ENCODE measurements around the gene OR2M7.

OR2M7 gene

GRCh38 chr1:248303324-248303723, 21.0 kb downstream of the OR2M7 start, which contains the start of gene OR2T12:
OR2T12 (minus strand) TSS chr1:248303424; CDS start chr1:248295578, 7,846 bp downstream.
- Histone ChIP-seq H2AFZ (ENCODE audit: low read length) (no peak within 1 kb of the TSS), H3K4me2 (ENCODE audit: low read depth, low read length) (no peak within 1 kb of the TSS), H3K27ac (ENCODE audit: low read length) (no peak within 1 kb of the TSS), H3K9ac (ENCODE audit: low read length) (no peak within 1 kb of the TSS), H3K4me3 (ENCODE audit: low read length) (no peak within 1 kb of the TSS), H3K36me3 (replicated peaks; ENCODE audit: insufficient read depth, low read length) (no peaks in the 10 kb centered on the region), H3K9me3 (replicated peaks; ENCODE audit: insufficient read depth, low read length) (no peaks in the 10 kb centered on the region), H3F3A (ENCODE audit: insufficient read depth, low read length) (no peaks in the 10 kb centered on the region), H3K9me2 (replicated peaks; ENCODE audit: insufficient read depth, low read length) (no peaks in the 10 kb centered on the region), H3K27me3 (replicated peaks; ENCODE audit: insufficient read depth, low read length) (no peaks in the 10 kb centered on the region), H3K4me1 (ENCODE audit: low read length) (no peaks in the 10 kb centered on the region), H4K20me1 (ENCODE audit: insufficient read depth, low read length) (no peaks in the 10 kb centered on the region), H3K79me2 (ENCODE audit: low read length) (no peaks in the 10 kb centered on the region)
- no peak for DNase-seq
- no peak for TF ChIP-seq EZH2phosphoT487 (IDR thresholded peaks at IDR 0.05; ENCODE audit: low read length)
- TF ChIP-seq CTCF (IDR thresholded peaks at IDR 0.05; ENCODE audit: low read length), result no peak
- no peak for TF ChIP-seq EZH2 (optimal IDR thresholded peaks at IDR 0.05; ENCODE audit: low read depth, low read length)

GRCh38 chr1:248288391-248288790, 36.0 kb downstream of the OR2M7 start:
- TF ChIP-seq EZH2 (optimal IDR thresholded peaks at IDR 0.05; ENCODE audit: low read depth, low read length) (no peak), CTCF (IDR thresholded peaks at IDR 0.05; ENCODE audit: low read length) (no peak), EZH2phosphoT487 (IDR thresholded peaks at IDR 0.05; ENCODE audit: low read length) (no peak)
- Histone ChIP-seq H3F3A (ENCODE audit: insufficient read depth, low read length) (no peaks in the 10 kb centered on the region), H3K9ac (ENCODE audit: low read length) (no peak overlapping the region), H3K27me3 (replicated peaks; ENCODE audit: insufficient read depth, low read length) (no peaks in the 10 kb centered on the region), H4K20me1 (ENCODE audit: insufficient read depth, low read length) (no peaks in the 10 kb centered on the region), H3K79me2 (ENCODE audit: low read length) (no peaks in the 10 kb centered on the region), H3K9me2 (replicated peaks; ENCODE audit: insufficient read depth, low read length) (no peaks in the 10 kb centered on the region), H2AFZ (ENCODE audit: low read length) (no peak overlapping the region), H3K9me3 (replicated peaks; ENCODE audit: insufficient read depth, low read length) (no peaks in the 10 kb centered on the region), H3K4me3 (ENCODE audit: low read length) (no peak overlapping the region), H3K27ac (ENCODE audit: low read length) (no peak overlapping the region), H3K4me2 (ENCODE audit: low read depth, low read length) (no peak overlapping the region), H3K4me1 (ENCODE audit: low read length) (no peaks in the 10 kb centered on the region), H3K36me3 (replicated peaks; ENCODE audit: insufficient read depth, low read length) (no peaks in the 10 kb centered on the region)
- no peak for DNase-seq

- H3K9ac ChIP-seq (ENCODE audit: low read length), result no peak within 1 kb of the TSS
- H3K4me2 ChIP-seq (ENCODE audit: low read depth, low read length), result no peak within 1 kb of the TSS
- no peaks in the 10 kb centered on the region for H3K9me3 ChIP-seq (replicated peaks; ENCODE audit: insufficient read depth, low read length)
- TF ChIP-seq CTCF (IDR thresholded peaks at IDR 0.05; ENCODE audit: low read length), result no peak
- no peak for TF ChIP-seq EZH2 (optimal IDR thresholded peaks at IDR 0.05; ENCODE audit: low read depth, low read length)
- no peak for TF ChIP-seq EZH2phosphoT487 (IDR thresholded peaks at IDR 0.05; ENCODE audit: low read length)
- no peaks in the 10 kb centered on the region for H3K36me3 ChIP-seq (replicated peaks; ENCODE audit: insufficient read depth, low read length)
- H4K20me1 ChIP-seq (ENCODE audit: insufficient read depth, low read length), result no peaks in the 10 kb centered on the region
- H3K27ac ChIP-seq (ENCODE audit: low read length), result no peak within 1 kb of the TSS
- no peaks in the 10 kb centered on the region for H3K79me2 ChIP-seq (ENCODE audit: low read length)
- no peaks in the 10 kb centered on the region for H3K9me2 ChIP-seq (replicated peaks; ENCODE audit: insufficient read depth, low read length)
- DNase-seq, result no peak
- no peaks in the 10 kb centered on the region for H3K27me3 ChIP-seq (replicated peaks; ENCODE audit: insufficient read depth, low read length)
- no peak within 1 kb of the TSS for H3K4me3 ChIP-seq (ENCODE audit: low read length)
- no peaks in the 10 kb centered on the region for H3F3A ChIP-seq (ENCODE audit: insufficient read depth, low read length)
- H2AFZ ChIP-seq (ENCODE audit: low read length), result no peak within 1 kb of the TSS
- no peaks in the 10 kb centered on the region for H3K4me1 ChIP-seq (ENCODE audit: low read length)
Measured at GRCh38 chr1:248277876-248278275, 46.5 kb downstream of the OR2M7 start, which contains the start of gene OR2T33. OR2T33 (minus strand) TSS chr1:248277976; CDS start chr1:248273814, 4,162 bp downstream.
